Subcutaneous adipose tissue (tissue), 4 donors: Measurements from ENCODE around the gene ZNF618. TPM values are rescaled to one million over a fixed set of nuclear protein-coding genes. Genes with fewer than 3 reads are reported as not detected.

Experiments used
- CTCF ChIP-seq: fragments of 450-650 bp; IDR thresholded peaks from one replicate; pipeline ENCODE4 v1.5.1; 2016; ENCODE audit warnings: low read depth, mild to moderate bottlenecking, control low read depth, antibody characterized with exemption, moderate library complexity
- total RNA-seq, 4 donors: library from RNA; depleted of rRNA; stranded (reverse); fragments of >200 nt; gene quantifications; one replicate each; pipeline ENCODE4 v1.1.0, GENCODE V29; 2016

Gene ZNF618
- total RNA-seq, 4 donors from 2014 or later, result 3.7 to 7.7 (median 4.4) TPM

GRCh38 chr9:113898151-113898550, 22.0 kb downstream of the ZNF618 start:
- no peak for TF ChIP-seq CTCF

GRCh38 chr9:113898596-113898995, 22.5 kb downstream of the ZNF618 start:
- TF ChIP-seq CTCF, result no peak

GRCh38 chr9:113899205-113899604, 23.1 kb downstream of the ZNF618 start:
- TF ChIP-seq CTCF, result no peak

- TF ChIP-seq CTCF, result no peak
Measured at GRCh38 chr9:113901221-113901688, 25.1 kb downstream of the ZNF618 start.

- no peak for TF ChIP-seq CTCF
Measured at GRCh38 chr9:113903514-113904077, 27.5 kb downstream of the ZNF618 start.

- no peak for TF ChIP-seq CTCF
Measured at GRCh38 chr9:113906411-113907110, 30.5 kb downstream of the ZNF618 start.

GRCh38 chr9:113907282-113907681, 31.2 kb downstream of the ZNF618 start:
- TF ChIP-seq CTCF, result no peak
